ENCODE results near the gene CASP12. TPM values are rescaled to one million over a fixed set of nuclear protein-coding genes. Genes with fewer than 3 reads are reported as not detected.

The CASP12 gene
- total and polyA plus RNA-seq, 4 donors = 0.17 TPM; not detected in 3

GRCh38 chr11:104898685-104899013 is 389 bp upstream of the CASP12 start:
- Histone ChIP-seq H3K9me3 (ENCODE audit: control insufficient read depth in 4 of 4, low read length in 3 of 4) (no peaks in the 10 kb centered on the region), H3K4me1 (ENCODE audit: control insufficient read depth in 4 of 4, insufficient read depth in 4 of 4, low read length in 3 of 4) (no peaks in the 10 kb centered on the region), H3K36me3 (ENCODE audit: control insufficient read depth in 4 of 4, insufficient read depth in 3 of 4, low read depth in 1 of 4, low read length in 3 of 4) (no peaks in the 10 kb centered on the region), H3K9ac (ENCODE audit: low read depth in 1 of 2, low read length in 2 of 2) (no peak overlapping the region), H3K27ac (ENCODE audit: low read depth in 1 of 2, low read length in 2 of 2) (peak overlapping the region in 1 of 2 donors; percentile 47), H3K4me3 (ENCODE audit: low read depth in 1 of 3, low read length in 3 of 3) (no peak overlapping the region), H3K27me3 (ENCODE audit: control insufficient read depth in 4 of 4, insufficient read depth in 4 of 4, low read length in 3 of 4) (peaks cover 0 to 2% (median 0%) of the 10 kb centered on the region in 4 donors)
- no peak for TF ChIP-seq RAD21 (IDR thresholded peaks at IDR 0.05)
- TF ChIP-seq TAF1 (conservative IDR thresholded peaks at IDR 0.05) = no peak
- no peak for TF ChIP-seq RXRA (IDR thresholded peaks at IDR 0.05)
- TF ChIP-seq JUND (IDR thresholded peaks at IDR 0.05) = no peak
- no peak for TF ChIP-seq HNF4G (IDR thresholded peaks at IDR 0.05)
- no peak for TF ChIP-seq ATF3 (IDR thresholded peaks at IDR 0.05)
- no peak for TF ChIP-seq FOXA2 (IDR thresholded peaks at IDR 0.05)
- TF ChIP-seq GABPA (IDR thresholded peaks at IDR 0.05 in 1 of 2, conservative IDR thresholded peaks at IDR 0.05 in 1 of 2) = no peak
- no peak for TF ChIP-seq FOXA1 (IDR thresholded peaks at IDR 0.05)
- TF ChIP-seq EGR1 (IDR thresholded peaks at IDR 0.05; ENCODE audit: low read depth in 2 of 2) = no peak
- no peak for TF ChIP-seq SP1 (IDR thresholded peaks at IDR 0.05)
- no peak for TF ChIP-seq REST (IDR thresholded peaks at IDR 0.05)
- no peak for TF ChIP-seq MAX (IDR thresholded peaks at IDR 0.05)
- TF ChIP-seq ZBTB33 (IDR thresholded peaks at IDR 0.05) = no peak
- no peak for TF ChIP-seq CTCF (IDR thresholded peaks at IDR 0.05; ENCODE audit: low read depth, low read length, missing input control)
- no peak for TF ChIP-seq HNF4A (conservative IDR thresholded peaks at IDR 0.05)
- DNase-seq (ENCODE audit: low spot score) = no peak
- 66% methylated on average over 1 of the region's 1 CpG for WGBS

GRCh38 chr11:104895634-104896033 is 2.6 kb downstream of the CASP12 start:
- no peak overlapping the region for H3K27ac ChIP-seq (ENCODE audit: low read depth in 1 of 2, low read length in 2 of 2)
- H3K4me1 ChIP-seq (ENCODE audit: control insufficient read depth in 4 of 4, insufficient read depth in 4 of 4, low read length in 3 of 4) = no peaks in the 10 kb centered on the region
- no peaks in the 10 kb centered on the region for H3K36me3 ChIP-seq (ENCODE audit: control insufficient read depth in 4 of 4, insufficient read depth in 3 of 4, low read depth in 1 of 4, low read length in 3 of 4)
- no peak overlapping the region for H3K9ac ChIP-seq (ENCODE audit: low read depth in 1 of 2, low read length in 2 of 2)
- 44% methylated on average over 2 of the region's 2 CpGs for WGBS
- H3K9me3 ChIP-seq (ENCODE audit: control insufficient read depth in 4 of 4, low read length in 3 of 4) = no peaks in the 10 kb centered on the region
- H3K27me3 ChIP-seq (ENCODE audit: control insufficient read depth in 4 of 4, insufficient read depth in 4 of 4, low read length in 3 of 4) = peaks cover 0 to 2% (median 0%) of the 10 kb centered on the region in 4 donors
- DNase-seq (ENCODE audit: low spot score) = no peak
- no peak overlapping the region for H3K4me3 ChIP-seq (ENCODE audit: low read depth in 1 of 3, low read length in 3 of 3)
- TF ChIP-seq REST (IDR thresholded peaks at IDR 0.05) (no peak), EGR1 (IDR thresholded peaks at IDR 0.05; ENCODE audit: low read depth in 2 of 2) (no peak), TAF1 (conservative IDR thresholded peaks at IDR 0.05) (no peak), FOXA1 (IDR thresholded peaks at IDR 0.05) (no peak), JUND (IDR thresholded peaks at IDR 0.05) (no peak), CTCF (IDR thresholded peaks at IDR 0.05; ENCODE audit: low read depth, low read length, missing input control) (no peak), FOXA2 (IDR thresholded peaks at IDR 0.05) (no peak), SP1 (IDR thresholded peaks at IDR 0.05) (no peak), ATF3 (IDR thresholded peaks at IDR 0.05) (no peak), RAD21 (IDR thresholded peaks at IDR 0.05) (no peak), YY1 (IDR thresholded peaks at IDR 0.05) (no peak), RXRA (IDR thresholded peaks at IDR 0.05) (no peak), NR2F2 (IDR thresholded peaks at IDR 0.05) (no peak)

Data from liver (tissue), 9 donors.